ENCODE measurements around the gene NSMCE4A.
"Not testable (repeated sequence)": the region's sequence is repeated elsewhere in the genome, so short reads cannot be mapped to it uniquely, and the experiment has no call there.

Gene NSMCE4A

DNA sequence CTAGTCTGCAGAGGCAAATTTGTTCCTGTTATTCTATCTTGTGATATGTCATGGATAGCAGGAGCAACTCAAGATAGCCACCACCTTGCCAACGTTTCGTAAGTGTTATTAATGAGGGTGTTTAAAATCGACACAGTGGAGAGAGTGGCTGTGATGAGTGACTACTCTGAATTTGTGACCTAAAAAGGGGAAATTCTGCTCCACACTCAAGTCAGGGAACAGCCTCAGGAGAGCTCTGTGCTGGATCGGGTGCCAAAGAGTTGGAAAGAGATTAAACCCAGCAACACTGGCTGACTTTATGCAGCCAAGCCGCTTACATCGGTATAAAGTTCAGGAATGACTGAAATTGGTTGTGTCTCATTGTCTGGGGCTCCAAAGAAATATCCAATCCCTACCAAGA is 23.4 kb upstream of the NSMCE4A start:
- Histone ChIP-seq H3K4me1 (ENCODE audit: insufficient read depth, low read length, poor library complexity, severe bottlenecking) (no peaks in the 10 kb centered on the region), H3F3A (ENCODE audit: low read depth) (no peaks in the 10 kb centered on the region), H3K9me3 (ENCODE audit: insufficient read depth, low read depth, low read length) (peaks cover 7% of the 10 kb centered on the region; the same call in 1 of the 2 replicates), H3K4me2 (ENCODE audit: low read depth, low read length, poor library complexity, severe bottlenecking) (no peak overlapping the region), H3K36me3 (ENCODE audit: insufficient read depth, low read length) (no peaks in the 10 kb centered on the region), H2AFZ (ENCODE audit: low read length) (no peak overlapping the region), H3K27me3 (ENCODE audit: insufficient read depth, low read length, poor library complexity, severe bottlenecking) (no peaks in the 10 kb centered on the region), H3K9ac (ENCODE audit: low read depth, low read length, poor library complexity, severe bottlenecking) (no peak overlapping the region), H4K20me1 (ENCODE audit: insufficient read depth, low read length, poor library complexity, severe bottlenecking) (no peaks in the 10 kb centered on the region), H3K4me3 (ENCODE audit: low read length, poor library complexity, severe bottlenecking) (no peak overlapping the region), H3K9me2 (replicated peaks; ENCODE audit: low read depth, low read length) (no peaks in the 10 kb centered on the region), H3K79me2 (ENCODE audit: insufficient read depth, low read length) (no peaks in the 10 kb centered on the region)
- TF ChIP-seq, protein P1, sequence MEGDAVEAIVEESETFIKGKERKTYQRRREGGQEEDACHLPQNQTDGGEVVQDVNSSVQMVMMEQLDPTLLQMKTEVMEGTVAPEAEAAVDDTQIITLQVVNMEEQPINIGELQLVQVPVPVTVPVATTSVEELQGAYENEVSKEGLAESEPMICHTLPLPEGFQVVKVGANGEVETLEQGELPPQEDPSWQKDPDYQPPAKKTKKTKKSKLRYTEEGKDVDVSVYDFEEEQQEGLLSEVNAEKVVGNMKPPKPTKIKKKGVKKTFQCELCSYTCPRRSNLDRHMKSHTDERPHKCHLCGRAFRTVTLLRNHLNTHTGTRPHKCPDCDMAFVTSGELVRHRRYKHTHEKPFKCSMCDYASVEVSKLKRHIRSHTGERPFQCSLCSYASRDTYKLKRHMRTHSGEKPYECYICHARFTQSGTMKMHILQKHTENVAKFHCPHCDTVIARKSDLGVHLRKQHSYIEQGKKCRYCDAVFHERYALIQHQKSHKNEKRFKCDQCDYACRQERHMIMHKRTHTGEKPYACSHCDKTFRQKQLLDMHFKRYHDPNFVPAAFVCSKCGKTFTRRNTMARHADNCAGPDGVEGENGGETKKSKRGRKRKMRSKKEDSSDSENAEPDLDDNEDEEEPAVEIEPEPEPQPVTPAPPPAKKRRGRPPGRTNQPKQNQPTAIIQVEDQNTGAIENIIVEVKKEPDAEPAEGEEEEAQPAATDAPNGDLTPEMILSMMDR (conservative IDR thresholded peaks at IDR 0.05; ENCODE audit: low read length), result no peak
- no peak for TF ChIP-seq EZH2phosphoT487 (IDR thresholded peaks at IDR 0.05; ENCODE audit: borderline replicate concordance)

DNA sequence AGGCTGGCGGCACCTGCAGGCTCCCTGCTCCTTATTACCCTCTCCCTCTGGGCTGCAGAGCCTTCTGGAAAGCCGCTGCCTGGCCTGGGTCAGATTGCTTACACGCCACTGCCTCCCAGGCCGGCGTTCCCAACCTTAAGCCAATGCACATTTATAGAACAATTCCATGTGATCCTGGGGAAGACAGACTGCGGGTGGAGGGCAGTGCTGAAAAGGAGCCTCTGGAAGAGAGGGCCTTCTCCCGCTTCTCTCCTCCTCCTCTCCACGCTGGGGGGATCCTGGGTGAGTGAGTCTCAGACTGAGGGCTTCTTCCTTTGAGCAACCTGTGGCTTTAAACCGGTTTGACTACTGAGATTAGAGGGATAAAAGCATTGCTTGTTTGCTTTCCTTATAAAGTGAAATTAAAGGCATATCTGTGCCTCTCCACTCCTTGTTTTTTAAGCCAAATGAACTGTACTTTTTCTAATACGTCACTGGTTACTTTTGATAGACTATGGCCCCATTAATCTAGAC is 19.5 kb upstream of the NSMCE4A start:
- no peaks in the 10 kb centered on the region for H3K27me3 ChIP-seq (ENCODE audit: insufficient read depth, low read length, poor library complexity, severe bottlenecking)
- H3K4me1 ChIP-seq (ENCODE audit: insufficient read depth, low read length, poor library complexity, severe bottlenecking), result no peaks in the 10 kb centered on the region
- no peaks in the 10 kb centered on the region for H3K79me2 ChIP-seq (ENCODE audit: insufficient read depth, low read length)
- H3F3A ChIP-seq (ENCODE audit: low read depth), result no peaks in the 10 kb centered on the region
- TF ChIP-seq, protein P1 (conservative IDR thresholded peaks at IDR 0.05; ENCODE audit: low read length), result no peak
- no peak for TF ChIP-seq EZH2phosphoT487 (IDR thresholded peaks at IDR 0.05; ENCODE audit: borderline replicate concordance)
- H3K9ac ChIP-seq (ENCODE audit: low read depth, low read length, poor library complexity, severe bottlenecking), result no peak overlapping the region
- H4K20me1 ChIP-seq (ENCODE audit: insufficient read depth, low read length, poor library complexity, severe bottlenecking), result no peaks in the 10 kb centered on the region
- no peak overlapping the region for H3K4me2 ChIP-seq (ENCODE audit: low read depth, low read length, poor library complexity, severe bottlenecking)
- H2AFZ ChIP-seq (ENCODE audit: low read length), result no peak overlapping the region
- H3K4me3 ChIP-seq (ENCODE audit: low read length, poor library complexity, severe bottlenecking), result no peak overlapping the region
- H3K9me2 ChIP-seq (replicated peaks; ENCODE audit: low read depth, low read length), result no peaks in the 10 kb centered on the region
- H3K36me3 ChIP-seq (ENCODE audit: insufficient read depth, low read length), result no peaks in the 10 kb centered on the region
- H3K9me3 ChIP-seq (ENCODE audit: insufficient read depth, low read depth, low read length), result peaks cover 5% of the 10 kb centered on the region; the same call in 1 of the 2 replicates

DNA sequence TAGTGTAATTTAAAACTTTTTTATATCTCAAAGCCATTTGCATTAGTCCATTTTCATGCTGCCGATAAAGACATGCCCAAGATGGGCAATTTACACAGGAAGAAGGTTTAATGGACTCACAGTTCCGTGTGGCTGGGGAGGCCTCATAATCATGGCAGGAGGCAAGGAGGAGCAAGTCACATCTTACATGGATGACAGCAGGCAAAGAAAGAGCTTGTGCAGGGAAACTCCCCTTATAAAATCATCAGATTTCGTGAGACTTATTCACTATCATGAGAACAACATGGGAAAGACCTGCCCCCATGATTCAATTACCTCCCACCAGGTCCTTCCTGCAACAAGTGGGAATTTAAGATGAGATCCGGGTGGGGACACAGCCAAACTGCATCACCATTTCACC is 16.7 kb upstream of the NSMCE4A start:
- H3K9me3 ChIP-seq (ENCODE audit: insufficient read depth, low read depth, low read length); H3K27me3 ChIP-seq (ENCODE audit: insufficient read depth, low read length, poor library complexity, severe bottlenecking); H3K4me2 ChIP-seq (ENCODE audit: low read depth, low read length, poor library complexity, severe bottlenecking); H3K79me2 ChIP-seq (ENCODE audit: insufficient read depth, low read length); H3K9ac ChIP-seq (ENCODE audit: low read depth, low read length, poor library complexity, severe bottlenecking); H4K20me1 ChIP-seq (ENCODE audit: insufficient read depth, low read length, poor library complexity, severe bottlenecking); H2AFZ ChIP-seq (ENCODE audit: low read length); H3K9me2 ChIP-seq (replicated peaks; ENCODE audit: low read depth, low read length); H3K36me3 ChIP-seq (ENCODE audit: insufficient read depth, low read length); H3F3A ChIP-seq (ENCODE audit: low read depth); H3K4me1 ChIP-seq (ENCODE audit: insufficient read depth, low read length, poor library complexity, severe bottlenecking); H3K4me3 ChIP-seq (ENCODE audit: low read length, poor library complexity, severe bottlenecking): not testable (repeated sequence)

DNA sequence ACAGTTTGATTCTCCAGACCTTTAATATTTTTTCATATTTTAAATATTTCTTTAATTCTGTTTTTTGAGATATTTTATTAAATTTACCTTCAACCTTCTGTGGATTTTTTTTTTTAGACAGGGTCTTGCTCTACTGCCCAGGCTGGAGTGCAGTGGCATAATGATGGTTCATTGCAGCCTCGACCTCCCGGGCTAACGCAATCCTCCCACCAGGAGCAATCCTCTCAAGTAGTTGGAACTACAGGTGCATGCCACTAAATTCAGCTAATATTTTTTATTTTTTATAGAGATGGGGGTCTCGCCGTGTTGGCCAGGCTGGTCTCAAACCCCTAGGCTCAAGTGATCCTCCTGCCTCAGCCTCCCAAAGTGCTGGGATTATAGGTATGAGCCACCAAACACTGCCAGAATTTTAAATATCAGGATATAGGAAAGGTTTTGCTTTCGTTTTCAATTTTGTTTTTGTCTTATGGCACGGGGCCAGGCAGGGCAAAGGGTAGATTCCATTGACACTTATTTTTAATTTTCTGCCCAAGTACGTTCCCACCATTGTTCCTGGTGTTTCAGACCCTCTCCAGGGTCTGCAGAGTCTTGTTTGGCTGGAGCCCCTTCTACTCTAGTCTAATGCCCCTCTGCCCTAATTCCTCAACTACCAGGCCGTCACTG is 15.1 kb upstream of the NSMCE4A start:
- H3K4me3 ChIP-seq (ENCODE audit: low read length, poor library complexity, severe bottlenecking), result no peak overlapping the region
- no peak overlapping the region for H3K4me2 ChIP-seq (ENCODE audit: low read depth, low read length, poor library complexity, severe bottlenecking)
- H2AFZ ChIP-seq (ENCODE audit: low read length), result no peak overlapping the region
- no peaks in the 10 kb centered on the region for H3K36me3 ChIP-seq (ENCODE audit: insufficient read depth, low read length)
- H3F3A ChIP-seq (ENCODE audit: low read depth), result no peaks in the 10 kb centered on the region
- no peaks in the 10 kb centered on the region for H3K9me2 ChIP-seq (replicated peaks; ENCODE audit: low read depth, low read length)
- H3K79me2 ChIP-seq (ENCODE audit: insufficient read depth, low read length), result no peaks in the 10 kb centered on the region
- H3K9ac ChIP-seq (ENCODE audit: low read depth, low read length, poor library complexity, severe bottlenecking), result no peak overlapping the region
- no peaks in the 10 kb centered on the region for H4K20me1 ChIP-seq (ENCODE audit: insufficient read depth, low read length, poor library complexity, severe bottlenecking)
- TF ChIP-seq EZH2phosphoT487 (IDR thresholded peaks at IDR 0.05; ENCODE audit: borderline replicate concordance), result no peak
- TF ChIP-seq, protein P1 (conservative IDR thresholded peaks at IDR 0.05; ENCODE audit: low read length), result no peak
- no peaks in the 10 kb centered on the region for H3K4me1 ChIP-seq (ENCODE audit: insufficient read depth, low read length, poor library complexity, severe bottlenecking)
- H3K27me3 ChIP-seq (ENCODE audit: insufficient read depth, low read length, poor library complexity, severe bottlenecking), result no peaks in the 10 kb centered on the region
- H3K9me3 ChIP-seq (ENCODE audit: insufficient read depth, low read depth, low read length), result no peaks in the 10 kb centered on the region

All from Loucy (cell line).